ENCODE results near the gene SMIM27. TPM values are rescaled to one million over a fixed set of nuclear protein-coding genes. Genes with fewer than 3 reads are reported as not detected.
A peak's percentile ranks its signal among the peaks of the same experiment; 100 is the strongest.

SMIM27 gene
- total RNA-seq, 2 donors from 2014 or later, result 14.0 to 18.4 TPM

- WGBS, 2 experiments (ENCODE audit: insufficient coverage in 1 of 2, insufficient read length in 1 of 2), result 0% methylated on average over 7 to 36 of the region's 36 CpGs
- no peaks in the 10 kb centered on the region for H3K9me3 Mint-ChIP-seq
- peaks cover 7% of the 10 kb centered on the region for H3K36me3 ChIP-seq (ENCODE audit: control insufficient read depth, insufficient read depth, low read length)
- H3K9ac ChIP-seq (ENCODE audit: extremely low read depth, low read length, poor library complexity, severe bottlenecking), result peak within 1 kb of the TSS; percentile 69
- peak within 1 kb of the TSS; percentile 99 for H3K27ac Mint-ChIP-seq
- no peak within 1 kb of the TSS for H3K27ac ChIP-seq (ENCODE audit: low read depth, low read length)
- DNase-seq, result peak; percentile 96
- H3K27me3 Mint-ChIP-seq (ENCODE audit: insufficient read depth), result no peaks in the 10 kb centered on the region
- peak within 1 kb of the TSS; percentile 98 for H3K4me3 Mint-ChIP-seq
- no peak for TF ChIP-seq CTCF (conservative IDR thresholded peaks at IDR 0.05)
- H3K4me1 ChIP-seq (ENCODE audit: control insufficient read depth, insufficient read depth, low read length), result peaks cover 5% of the 10 kb centered on the region
- H3K36me3 Mint-ChIP-seq (ENCODE audit: low read depth), result peaks cover 12% of the 10 kb centered on the region
- H3K9me3 ChIP-seq (ENCODE audit: control insufficient read depth, low read length), result no peaks in the 10 kb centered on the region
- peaks cover 6% of the 10 kb centered on the region for H3K4me1 Mint-ChIP-seq
- H3K4me3 ChIP-seq (ENCODE audit: low read length), result peak within 1 kb of the TSS; percentile 95
- H3K27me3 ChIP-seq (ENCODE audit: control insufficient read depth, insufficient read depth, low read length, poor library complexity, severe bottlenecking), result no peaks in the 10 kb centered on the region
Measured at GRCh38 chr9:32572900-32573523, 20.9 kb downstream of the SMIM27 start, which contains the start of gene NDUFB6. Gene NDUFB6 (minus strand): TSS chr9:32573159. CDS start chr9:32573060, 99 bp downstream.

GRCh38 chr9:32573821-32574220 is 21.7 kb downstream of the SMIM27 start:
- peak overlapping the region; percentile 95 for H3K4me3 ChIP-seq (ENCODE audit: low read length)

GRCh38 chr9:32574858-32575257 is 22.7 kb downstream of the SMIM27 start:
- Mint-ChIP-seq H3K27ac (no peak overlapping the region), H3K36me3 (ENCODE audit: low read depth) (peaks cover 5% of the 10 kb centered on the region), H3K4me3 (no peak overlapping the region), H3K4me1 (peaks cover 11% of the 10 kb centered on the region), H3K9me3 (no peaks in the 10 kb centered on the region), H3K27me3 (ENCODE audit: insufficient read depth) (no peaks in the 10 kb centered on the region)
- TF ChIP-seq CTCF (conservative IDR thresholded peaks at IDR 0.05), result no peak
- peaks cover 5% of the 10 kb centered on the region for H3K4me1 ChIP-seq (ENCODE audit: control insufficient read depth, insufficient read depth, low read length)
- H3K4me3 ChIP-seq (ENCODE audit: low read length), result no peak overlapping the region
- H3K9ac ChIP-seq (ENCODE audit: extremely low read depth, low read length, poor library complexity, severe bottlenecking), result no peak overlapping the region
- WGBS, 2 experiments (ENCODE audit: insufficient coverage in 1 of 2, insufficient read length in 1 of 2), result 90% methylated on average over 1 of the region's 1 CpG; no CpG with 5 or more reads in 1 of the 2 experiments
- H3K9me3 ChIP-seq (ENCODE audit: control insufficient read depth, low read length), result no peaks in the 10 kb centered on the region
- no peak for DNase-seq
- no peaks in the 10 kb centered on the region for H3K27me3 ChIP-seq (ENCODE audit: control insufficient read depth, insufficient read depth, low read length, poor library complexity, severe bottlenecking)
- no peak overlapping the region for H3K27ac ChIP-seq (ENCODE audit: low read depth, low read length)
- peaks cover 2% of the 10 kb centered on the region for H3K36me3 ChIP-seq (ENCODE audit: control insufficient read depth, insufficient read depth, low read length)

More at GRCh38 chr9:32573821-32574220, 21.7 kb downstream of the SMIM27 start:
- WGBS, 2 experiments (ENCODE audit: insufficient coverage in 1 of 2, insufficient read length in 1 of 2), result 92% methylated on average over 4 to 7 of the region's 7 CpGs
- Mint-ChIP-seq H3K9me3 (no peaks in the 10 kb centered on the region), H3K4me1 (peaks cover 9% of the 10 kb centered on the region), H3K36me3 (ENCODE audit: low read depth) (peaks cover 7% of the 10 kb centered on the region), H3K27ac (peak overlapping the region; percentile 99), H3K4me3 (peak overlapping the region; percentile 98), H3K27me3 (ENCODE audit: insufficient read depth) (no peaks in the 10 kb centered on the region)
- TF ChIP-seq CTCF (conservative IDR thresholded peaks at IDR 0.05), result no peak
- Histone ChIP-seq H3K9me3 (ENCODE audit: control insufficient read depth, low read length) (no peaks in the 10 kb centered on the region), H3K4me1 (ENCODE audit: control insufficient read depth, insufficient read depth, low read length) (peaks cover 5% of the 10 kb centered on the region), H3K27ac (ENCODE audit: low read depth, low read length) (no peak overlapping the region), H3K36me3 (ENCODE audit: control insufficient read depth, insufficient read depth, low read length) (peaks cover 7% of the 10 kb centered on the region), H3K27me3 (ENCODE audit: control insufficient read depth, insufficient read depth, low read length, poor library complexity, severe bottlenecking) (no peaks in the 10 kb centered on the region), H3K9ac (ENCODE audit: extremely low read depth, low read length, poor library complexity, severe bottlenecking) (no peak overlapping the region)
- DNase-seq, result no peak
